NCI-H1092 treated with DMSO at 0.1 percent for 48 hours (cell line): ENCODE measurements around the gene DOCK1.

ENCODE experiments used
- DNase-seq: peaks from one replicate; lab custom pipeline; 2025; lab: John Stamatoyannopoulos, UW

Gene DOCK1

DNA sequence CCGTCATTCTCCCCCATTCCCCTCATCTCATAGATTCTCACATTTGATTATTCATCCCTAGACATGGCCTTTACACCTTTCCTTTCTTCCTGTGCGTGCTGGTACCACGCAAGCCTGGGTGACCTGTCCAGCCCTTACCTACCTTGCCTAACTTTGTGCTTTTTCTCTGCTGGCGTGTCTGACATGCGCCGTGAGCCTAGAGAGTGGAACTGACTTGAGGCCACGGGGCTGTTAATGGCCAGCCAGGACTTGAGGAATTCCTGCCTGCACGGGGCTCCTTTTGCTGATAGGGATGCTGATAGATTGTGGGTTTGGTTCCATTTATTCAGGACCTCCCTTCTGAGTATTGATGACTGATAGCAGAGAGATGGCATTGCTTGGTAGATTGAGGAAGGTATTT is 134.2 kb downstream of the DOCK1 start:
- DNase-seq: no peak

DNA sequence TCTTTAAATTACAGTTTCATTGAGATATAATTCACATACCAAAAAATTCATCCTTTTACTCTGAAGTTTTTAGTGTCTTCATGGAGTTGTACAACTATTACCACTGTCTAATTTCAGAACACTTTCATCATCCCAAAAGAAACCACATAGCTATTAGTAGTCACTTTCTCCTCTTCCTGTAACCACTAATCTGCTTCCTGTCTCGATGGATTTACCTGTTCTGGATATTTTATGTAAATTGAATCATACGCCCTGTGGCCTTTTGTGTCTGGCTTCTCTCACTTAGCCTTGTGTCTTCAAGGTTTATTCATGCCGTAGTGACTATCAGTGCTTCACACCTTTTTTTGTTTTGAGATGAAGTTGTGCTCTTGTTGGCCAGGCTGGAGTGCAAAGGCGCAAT is 135.5 kb downstream of the DOCK1 start:
- no peak for DNase-seq

DNA sequence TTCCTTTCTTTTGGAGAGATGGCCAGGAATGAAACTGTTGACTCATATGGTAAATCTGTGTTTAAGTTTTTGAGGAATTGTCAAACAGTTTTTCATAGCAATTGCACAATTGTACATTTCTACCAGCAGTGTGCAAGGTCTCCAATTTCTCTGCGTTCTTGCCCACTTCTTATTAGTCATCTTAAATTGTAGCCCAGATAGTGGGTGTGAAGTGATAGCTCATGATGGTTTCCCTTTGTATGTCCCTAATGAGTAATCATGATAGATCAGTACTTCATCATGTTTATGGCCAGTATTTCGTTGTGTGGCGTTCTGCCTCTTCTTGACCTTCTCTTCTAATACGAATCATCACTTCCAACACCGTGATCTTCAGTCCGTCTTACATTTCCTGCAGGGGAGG is 136.3 kb downstream of the DOCK1 start:
- no peak for DNase-seq

GRCh38 chr10:127043301-127043700 is 138.1 kb downstream of the DOCK1 start:
- no peak for DNase-seq

GRCh38 chr10:127044186-127044585 is 139.0 kb downstream of the DOCK1 start:
- DNase-seq: no peak

DNA sequence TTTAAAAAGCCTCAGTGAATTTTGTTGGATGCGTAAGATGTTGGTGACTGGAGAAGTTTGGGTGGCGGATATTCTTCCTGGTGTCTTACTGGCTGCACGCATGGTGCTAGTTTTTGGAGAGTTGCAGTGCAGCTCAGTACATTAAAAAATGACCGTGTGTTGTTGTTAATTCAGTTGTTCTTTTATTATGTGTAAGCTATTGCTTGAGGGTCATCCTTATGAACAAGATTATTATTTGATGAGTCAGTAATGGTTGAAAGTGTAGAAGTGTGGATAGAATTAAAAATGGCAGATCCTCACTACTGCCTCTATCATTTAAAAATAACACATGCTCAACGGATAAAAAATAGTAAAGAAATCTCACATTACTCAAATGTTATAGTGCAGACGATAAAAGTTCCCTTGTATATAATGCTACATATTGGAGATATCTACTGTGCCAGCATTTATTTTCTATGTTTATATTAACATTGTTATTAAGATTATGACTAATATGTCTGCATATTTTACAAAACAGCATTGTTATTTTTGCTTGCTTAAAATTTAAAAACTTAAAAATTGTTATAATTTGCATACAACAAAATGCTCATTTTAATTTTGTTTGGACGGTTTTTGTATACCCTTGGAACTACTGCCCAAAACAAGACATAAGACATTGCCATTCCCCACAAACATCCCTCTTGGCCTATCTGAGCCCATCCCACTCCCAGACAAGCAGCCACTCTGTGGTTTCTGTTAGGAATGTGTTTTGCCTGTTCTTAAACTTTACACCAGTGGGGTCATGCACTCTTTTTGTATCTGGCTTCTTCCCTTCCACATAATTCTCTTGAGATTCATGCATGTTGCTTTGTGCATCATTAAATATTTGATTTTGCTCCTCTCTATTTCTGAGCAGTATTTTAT is 142.0 kb downstream of the DOCK1 start:
- DNase-seq: no peak

DNA sequence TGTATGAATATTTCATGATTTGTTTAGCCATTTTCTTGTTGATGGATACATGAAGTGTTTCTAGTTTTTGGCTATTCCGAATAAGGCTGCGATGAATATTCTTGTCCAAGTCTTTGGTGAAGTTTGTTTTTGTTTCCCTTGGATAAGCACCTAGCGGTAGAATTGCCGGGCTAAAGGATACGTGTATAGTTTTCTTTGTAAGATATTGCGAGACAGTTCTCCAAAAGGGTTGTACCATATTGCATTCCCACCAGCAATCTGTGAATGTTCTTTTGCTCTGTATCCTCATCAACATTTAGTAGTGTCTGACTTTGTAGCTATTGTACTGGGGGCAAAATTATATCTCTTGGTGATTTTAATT is 142.6 kb downstream of the DOCK1 start:
- DNase-seq: no peak

- no peak for DNase-seq
Observed at GRCh38 chr10:127048630-127049029, 143.4 kb downstream of the DOCK1 start.

DNA sequence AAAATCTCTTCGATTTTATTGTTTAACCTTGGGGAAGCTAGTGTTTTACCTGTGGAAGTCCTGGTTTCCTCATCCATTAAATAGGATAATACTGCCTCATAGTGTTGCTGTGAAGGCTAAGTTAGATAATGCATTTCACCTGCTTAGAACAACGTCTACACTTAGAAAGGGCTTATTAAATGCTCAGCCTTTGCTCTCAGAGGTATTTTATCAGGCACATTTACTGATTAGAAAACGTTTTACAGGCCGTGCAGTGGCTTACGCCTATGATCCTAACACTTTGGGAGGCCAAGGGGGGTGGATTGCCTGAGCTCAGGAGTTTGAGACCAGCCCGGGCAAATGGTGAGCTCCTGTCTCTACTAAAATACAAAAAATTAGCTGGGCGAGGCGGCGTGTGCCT is 146.8 kb downstream of the DOCK1 start:
- DNase-seq: no peak

- no peak for DNase-seq
Observed at GRCh38 chr10:127055263-127055662, 150.0 kb downstream of the DOCK1 start.

DNA sequence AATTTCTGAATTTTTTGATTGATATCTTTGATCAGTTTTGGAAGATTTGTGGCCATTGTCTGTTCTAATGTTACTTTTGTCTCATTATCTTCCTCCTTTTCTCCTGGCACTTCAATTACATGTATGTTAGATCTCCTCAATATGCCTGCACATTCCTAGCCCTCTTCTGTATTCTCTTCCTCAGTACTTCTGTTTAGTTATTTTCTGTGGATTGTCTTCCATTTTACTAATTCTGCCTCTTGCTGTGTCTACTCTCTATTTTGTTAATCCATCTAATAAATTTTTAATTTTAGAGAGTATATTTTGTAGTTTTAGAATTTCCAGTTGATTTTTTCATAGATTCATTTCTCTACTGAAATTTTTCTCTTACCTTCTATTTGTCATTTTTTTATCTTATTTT is 154.1 kb downstream of the DOCK1 start:
- DNase-seq: no peak

DNA sequence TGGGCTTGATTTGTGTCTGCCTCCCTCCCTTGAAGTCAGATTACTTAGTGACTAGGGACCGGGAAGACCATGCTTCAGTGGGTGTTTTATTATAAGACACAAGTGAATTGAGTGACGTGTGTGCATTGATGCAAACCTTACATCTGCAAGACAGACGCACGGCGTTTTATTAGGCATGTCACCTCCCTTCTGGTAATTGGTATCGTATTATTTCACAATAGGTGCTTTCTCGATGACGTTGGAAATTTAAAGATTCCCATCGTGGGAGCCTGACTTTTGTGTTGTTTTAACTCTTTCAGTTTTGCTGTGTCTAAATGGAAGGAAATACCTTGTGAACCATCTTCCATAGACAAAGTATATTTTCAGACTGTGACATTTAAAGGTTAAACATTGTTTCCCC is 158.5 kb downstream of the DOCK1 start:
- DNase-seq: no peak

DNA sequence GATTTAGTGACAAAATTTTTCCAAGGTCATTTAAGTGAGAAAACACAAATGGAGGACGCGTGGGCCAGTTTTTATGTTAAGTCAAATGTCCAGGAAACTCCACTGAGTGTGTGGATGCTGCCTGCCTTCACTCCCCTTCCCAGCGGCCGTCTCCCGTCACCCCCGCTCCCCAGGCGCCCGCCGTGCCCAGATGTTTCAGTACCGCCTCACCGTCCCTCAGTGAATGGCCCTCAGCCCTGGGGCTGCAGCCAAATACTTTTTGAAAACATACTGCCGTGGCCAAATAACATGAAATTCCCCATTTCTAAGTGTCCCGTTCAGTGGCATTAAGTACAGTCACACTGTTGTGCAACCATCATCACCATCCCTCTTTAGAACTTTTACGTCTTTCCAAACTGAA is 159.2 kb downstream of the DOCK1 start:
- DNase-seq: no peak

GRCh38 chr10:127067542-127068194 is 162.4 kb downstream of the DOCK1 start:
- peak; percentile 1 for DNase-seq

DNA sequence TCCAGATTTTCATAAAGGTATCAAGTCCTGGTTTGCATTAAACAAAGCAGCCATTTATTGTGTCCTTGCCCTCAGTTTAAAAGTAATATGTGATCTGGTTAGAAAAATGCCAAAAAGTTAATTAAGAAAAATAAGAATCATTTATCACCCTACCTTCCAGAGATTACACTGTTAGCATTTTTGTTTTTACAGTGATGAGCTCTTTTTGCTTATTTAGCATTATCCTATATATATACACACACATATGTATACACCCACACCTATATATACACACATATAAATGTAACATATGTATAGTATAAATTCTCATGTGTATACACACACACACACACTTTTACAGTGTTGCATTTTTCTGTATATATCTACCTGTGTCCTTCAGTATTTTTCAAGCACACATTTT is 163.3 kb downstream of the DOCK1 start:
- no peak for DNase-seq

- no peak for DNase-seq
Observed at GRCh38 chr10:127069436-127069835, 164.2 kb downstream of the DOCK1 start.

GRCh38 chr10:127071126-127071525 is 165.9 kb downstream of the DOCK1 start:
- no peak for DNase-seq

- DNase-seq: no peak
Observed at GRCh38 chr10:127073666-127074065, 168.4 kb downstream of the DOCK1 start.

- DNase-seq: no peak
Observed at GRCh38 chr10:127079392-127079791, 174.2 kb downstream of the DOCK1 start.

GRCh38 chr10:127080317-127080716 is 175.1 kb downstream of the DOCK1 start:
- no peak for DNase-seq

- no peak for DNase-seq
Observed at GRCh38 chr10:127081851-127082345, 176.7 kb downstream of the DOCK1 start.

DNA sequence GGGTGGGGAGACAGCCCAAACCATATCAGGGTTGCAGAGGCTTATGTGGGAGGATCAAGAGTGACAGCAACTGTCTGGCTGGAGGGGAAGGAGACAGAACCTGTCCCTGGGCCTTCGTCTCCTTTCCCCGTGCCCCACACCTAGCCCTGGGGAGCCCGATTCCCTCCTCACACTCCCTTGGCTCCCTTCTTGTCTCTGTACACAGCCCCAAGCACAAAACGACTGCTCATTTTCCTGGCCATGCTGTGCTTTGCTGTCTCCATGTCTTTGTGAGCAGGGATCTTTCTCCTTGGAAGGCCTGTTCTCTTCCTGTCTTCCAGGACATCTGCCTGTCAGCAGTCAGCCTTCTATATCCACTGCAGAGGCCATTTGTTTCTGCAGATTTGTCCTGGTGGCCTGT is 177.4 kb downstream of the DOCK1 start:
- no peak for DNase-seq

DNA sequence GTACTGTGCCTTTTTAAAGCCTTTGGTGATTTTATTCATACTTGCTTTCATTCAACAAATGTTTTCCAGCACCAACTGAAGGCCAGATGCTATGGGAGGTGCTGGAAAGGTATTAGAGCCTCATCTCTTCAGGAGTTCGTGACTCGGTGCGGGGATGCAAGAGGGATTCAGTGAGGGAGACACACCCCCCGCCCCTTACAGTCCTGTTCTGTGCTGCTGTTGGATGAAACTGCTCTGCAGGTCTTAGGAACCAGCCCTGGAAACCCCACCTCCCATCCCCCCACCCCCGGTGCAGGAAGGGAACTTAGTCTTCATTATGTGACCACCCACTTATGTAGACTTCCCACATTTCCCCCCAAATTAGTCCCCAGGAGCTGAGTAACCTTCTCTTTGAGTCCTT is 180.7 kb downstream of the DOCK1 start:
- DNase-seq: no peak
